Calu3 (cell line): ENCODE results near the gene PLD1. TPM values are rescaled to one million over a fixed set of nuclear protein-coding genes. Genes with fewer than 3 reads are reported as not detected.
A peak's percentile ranks its signal among the peaks of the same experiment; 100 is the strongest.

ENCODE experiments used
- BruUV-seq: library from RNA; stranded (reverse); fragments of 400-500 nt; replicated peaks from 2 replicates; lab custom pipeline; 2021; lab: Mats Ljungman, UMichigan
- CTCF ChIA-PET: fragments of 300-600 bp; sonication (Branson Sonifier 250); formaldehyde crosslinking; loops from one replicate; lab custom pipeline; 2022; ENCODE audit warnings: antibody characterized with exemption; lab: Charles Lee
- DNase-seq: peaks from one replicate; pipeline ENCODE4 v3.0.0; 2022
- H3K27ac Mint-ChIP-seq: one replicate; pipeline ENCODE4 v1.8.0; 2022; ENCODE audit warnings: mixed read lengths; ENCODE audit not compliant: unreplicated experiment
- H3K27me3 Mint-ChIP-seq: one replicate; pipeline ENCODE4 v1.8.0; 2022; ENCODE audit warnings: mixed read lengths; ENCODE audit not compliant: unreplicated experiment
- H3K36me3 Mint-ChIP-seq: one replicate; pipeline ENCODE4 v1.8.0; 2022; ENCODE audit warnings: mild to moderate bottlenecking, moderate library complexity, mixed read lengths; ENCODE audit not compliant: insufficient read depth, unreplicated experiment
- H3K4me1 Mint-ChIP-seq: one replicate; pipeline ENCODE4 v1.8.0; 2022; ENCODE audit warnings: mild to moderate bottlenecking, low read depth, mixed read lengths; ENCODE audit not compliant: unreplicated experiment
- H3K4me3 Mint-ChIP-seq: one replicate; pipeline ENCODE4 v1.8.0; 2022; ENCODE audit warnings: mild to moderate bottlenecking, low read depth, moderate library complexity, mixed read lengths; ENCODE audit not compliant: unreplicated experiment
- H3K9me3 Mint-ChIP-seq: one replicate; pipeline ENCODE4 v1.8.0; 2022; ENCODE audit warnings: low read depth, mixed read lengths; ENCODE audit not compliant: unreplicated experiment
- CTCF ChIP-seq: fragments of 200-600 bp; IDR thresholded peaks from one replicate; pipeline ENCODE4 v1.8.0; 2022; ENCODE audit warnings: antibody characterized with exemption; ENCODE audit not compliant: unreplicated experiment
- intact Hi-C: fragments of 100-400 bp; cut with micrococcal nuclease; formaldehyde crosslinking; loops from one replicate; pipeline ENCODE4 v1.10.0; 2022; ENCODE audit not compliant: unreplicated experiment
- total RNA-seq: library from RNA; stranded (reverse); gene quantifications from 2 replicates; pipeline ENCODE4 v1.2.3, GENCODE V29; 2022

PLD1 gene
- total RNA-seq, 1 experiment from 2014 or later: 61.2 TPM

GRCh38 chr3:171791692-171792076 is 18.6 kb downstream of the PLD1 start:
- intact Hi-C loops: no loop called here
- peaks cover 47% of the 10 kb centered on the region for H3K4me1 Mint-ChIP-seq
- CTCF ChIA-PET: interaction anchor here (0.6 to 2.0 kb wide), 6 partner anchors 14 to 251 kb away, joined by 3 to 10 read pairs (median 6); no protein-coding TSS in a partner anchor
- no TSS peak for BruUV-seq
- peak overlapping the region; percentile 34 for H3K27ac Mint-ChIP-seq
- H3K27me3 Mint-ChIP-seq: no peaks in the 10 kb centered on the region
- H3K9me3 Mint-ChIP-seq: no peaks in the 10 kb centered on the region
- DNase-seq: peak; percentile 50
- H3K4me3 Mint-ChIP-seq: peak overlapping the region; percentile 11
- TF ChIP-seq CTCF: no peak
- H3K36me3 Mint-ChIP-seq: peaks cover 9% of the 10 kb centered on the region

DNA sequence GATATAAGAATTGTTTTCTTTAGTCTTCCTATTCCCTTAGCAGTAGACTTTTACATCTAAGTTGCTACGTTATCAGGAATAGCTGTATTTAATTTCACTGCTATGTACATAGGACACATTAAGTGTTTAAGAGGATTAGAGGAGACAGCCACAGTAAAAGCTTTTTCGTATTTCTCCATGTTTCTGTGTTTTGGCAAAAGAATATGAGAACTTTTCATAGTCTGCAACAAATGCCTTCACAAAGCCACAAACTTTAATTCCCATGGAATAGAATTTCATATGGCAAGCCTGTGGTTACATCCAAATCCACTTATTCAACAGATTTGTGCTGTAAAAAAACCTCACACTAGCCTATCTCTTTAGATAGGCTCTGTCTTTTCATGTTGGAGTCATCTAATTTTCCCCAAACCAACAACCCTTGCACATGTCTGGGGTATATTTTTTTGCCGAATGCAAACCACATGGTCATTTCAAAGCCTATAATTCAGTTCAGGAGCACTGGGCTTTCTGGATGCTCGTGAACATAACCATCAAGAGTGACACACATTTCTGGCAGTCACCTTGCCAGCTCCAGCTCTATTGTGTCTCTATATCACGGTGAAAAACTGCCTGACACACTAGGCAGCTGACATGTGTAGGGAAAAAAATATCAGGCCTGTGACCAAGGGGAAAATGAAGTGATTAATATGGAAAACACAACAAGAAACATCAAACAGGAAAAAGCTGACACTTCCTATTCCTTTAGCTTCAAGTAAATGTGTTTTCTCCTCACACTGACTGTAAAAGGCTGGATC is 19.2 kb downstream of the PLD1 start:
- Mint-ChIP-seq H3K9me3 (no peaks in the 10 kb centered on the region), H3K4me1 (peaks cover 49% of the 10 kb centered on the region), H3K4me3 (peak overlapping the region; percentile 11), H3K27ac (peak overlapping the region; percentile 34), H3K27me3 (no peaks in the 10 kb centered on the region), H3K36me3 (peaks cover 9% of the 10 kb centered on the region)
- TF ChIP-seq CTCF: no peak
- no peak for DNase-seq
- CTCF ChIA-PET: interaction anchor here (0.6 to 2.1 kb wide), 8 partner anchors 10 to 251 kb away, joined by 3 to 10 read pairs (median 6); no protein-coding TSS in a partner anchor
- BruUV-seq: no TSS peak
- intact Hi-C loops: no loop called here

GRCh38 chr3:171790574-171790897 is 19.7 kb downstream of the PLD1 start:
- no peaks in the 10 kb centered on the region for H3K9me3 Mint-ChIP-seq
- DNase-seq: no peak
- no TSS peak for BruUV-seq
- no peak overlapping the region for H3K4me3 Mint-ChIP-seq
- no peak for TF ChIP-seq CTCF
- peaks cover 49% of the 10 kb centered on the region for H3K4me1 Mint-ChIP-seq
- no peaks in the 10 kb centered on the region for H3K27me3 Mint-ChIP-seq
- CTCF ChIA-PET: interaction anchor here (1.0 to 2.1 kb wide), 7 partner anchors 9 to 252 kb away, joined by 3 to 10 read pairs (median 3); no protein-coding TSS in a partner anchor
- H3K36me3 Mint-ChIP-seq: peaks cover 9% of the 10 kb centered on the region
- intact Hi-C loops: no loop called here
- H3K27ac Mint-ChIP-seq: no peak overlapping the region

DNA sequence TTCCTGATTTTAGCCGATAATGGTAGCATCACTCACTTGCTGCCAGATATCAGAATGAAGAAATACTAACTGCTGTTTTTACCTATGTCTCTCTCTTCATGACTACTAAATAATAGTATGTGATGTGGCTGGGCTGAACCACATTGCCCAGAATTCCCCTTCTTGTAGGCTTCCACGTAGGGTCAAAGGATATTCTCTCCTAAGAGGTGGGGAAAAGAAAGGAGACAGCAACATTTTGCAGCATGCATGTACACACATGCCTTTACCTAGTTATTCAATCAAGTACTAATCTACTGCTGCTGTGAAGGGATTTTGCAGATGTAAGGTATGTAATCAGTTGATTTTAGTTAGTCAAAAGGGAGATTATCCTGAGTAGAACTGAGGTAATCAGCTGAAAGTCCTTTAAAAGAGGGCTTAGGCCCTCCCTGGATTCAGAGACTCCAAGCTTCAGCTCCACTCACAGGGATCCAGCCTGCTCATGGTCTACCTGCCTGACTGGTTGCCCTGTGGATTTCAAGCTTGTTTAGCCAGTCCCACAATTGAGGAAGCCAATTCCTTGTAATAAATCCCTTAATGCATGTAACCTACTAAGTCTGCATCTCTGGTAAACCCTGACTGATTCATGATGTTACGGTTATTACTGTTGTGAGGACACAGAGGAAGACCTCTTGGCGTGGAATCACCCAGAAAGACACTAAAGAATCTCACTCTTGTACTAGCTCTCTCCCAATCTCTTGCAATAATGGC is 20.4 kb downstream of the PLD1 start:
- intact Hi-C loops: no loop called here
- no peak for DNase-seq
- Mint-ChIP-seq H3K36me3 (peaks cover 9% of the 10 kb centered on the region), H3K4me3 (no peak overlapping the region), H3K9me3 (no peaks in the 10 kb centered on the region), H3K27ac (no peak overlapping the region), H3K4me1 (peaks cover 49% of the 10 kb centered on the region), H3K27me3 (no peaks in the 10 kb centered on the region)
- TF ChIP-seq CTCF: no peak
- CTCF ChIA-PET: interaction anchor here (1.1 to 2.1 kb wide), 7 partner anchors 9 to 252 kb away, joined by 3 to 10 read pairs (median 3); no protein-coding TSS in a partner anchor
- no TSS peak for BruUV-seq
